Breast epithelium (tissue), 4 donors: ENCODE results near the gene POMGNT1. TPM values are rescaled to one million over a fixed set of nuclear protein-coding genes. Genes with fewer than 3 reads are reported as not detected.

Experiments used
- DNase-seq, 2 donors: peaks; one replicate each; pipeline ENCODE4 v3.0.0-alpha.2; 2019; ENCODE audit warnings: low spot score in 2 of 2
- H3K27ac ChIP-seq, 2 donors: fragments of 200-600 bp; sonication (generic) in 1 of 2; one replicate each; pipeline ENCODE4 v1.5.1; 2016 to 2019; ENCODE audit warnings: mild to moderate bottlenecking in 1 of 2
- H3K27me3 ChIP-seq, 2 donors: fragments of 200-600 bp; sonication (generic) in 1 of 2; one replicate each; pipeline versions ENCODE4 v1.5.1 to v1.6.0; 2017 to 2019; ENCODE audit warnings: control low read depth in 1 of 2, mild to moderate bottlenecking in 1 of 2
- H3K36me3 ChIP-seq: fragments of 200-600 bp; one replicate; pipeline ENCODE4 v1.5.1; 2019
- H3K4me1 ChIP-seq, 2 donors: fragments of 200-600 bp; sonication (generic); one replicate each; pipeline ENCODE4 v1.5.1; 2016 to 2019; ENCODE audit warnings: control low read depth in 1 of 2
- H3K4me3 ChIP-seq, 3 donors: fragments of 200-600 bp; sonication (generic); 1 replicate in 2 of 3; 2 replicates in 1 of 3; pipeline ENCODE4 v1.5.1; 2016 to 2019; ENCODE audit warnings: mild to moderate bottlenecking in 3 of 3, moderate library complexity in 2 of 3
- H3K9me3 ChIP-seq, 2 donors: fragments of 200-600 bp; sonication (generic) in 1 of 2; one replicate each; pipeline ENCODE4 v1.5.1; 2016 to 2019; ENCODE audit warnings: control low read depth in 1 of 2
- CTCF ChIP-seq, 3 donors: fragments of 450-650 bp; IDR thresholded peaks; one replicate each; pipeline ENCODE4 v1.5.1; 2016 to 2017; ENCODE audit warnings: antibody characterized with exemption in 3 of 3, mild to moderate bottlenecking in 3 of 3, moderate library complexity in 3 of 3
- POLR2A ChIP-seq: fragments of 450-650 bp; IDR thresholded peaks from one replicate; pipeline ENCODE4 v1.6.1; 2016; ENCODE audit warnings: antibody characterized with exemption, mild to moderate bottlenecking, moderate library complexity
- POLR2AphosphoS5 ChIP-seq, 3 donors: sonication (generic); formaldehyde crosslinking; IDR thresholded peaks; one replicate each; pipeline ENCODE4 v1.6.1; 2017; ENCODE audit warnings: antibody characterized with exemption in 3 of 3
- intact Hi-C: fragments of 100-400 bp; cut with DNase I; formaldehyde crosslinking; loops from one replicate; pipeline ENCODE4 v1.15.1; 2023; ENCODE audit warnings: low total_unique reads
- total RNA-seq, 3 donors: library from RNA; depleted of rRNA; stranded (reverse); fragments of >200 nt; gene quantifications; one replicate each; pipeline ENCODE4 v1.1.0, GENCODE V29; 2016

POMGNT1 gene
- total RNA-seq, 3 donors from 2014 or later, result 37.6 to 47.4 (median 42.3) TPM

DNA sequence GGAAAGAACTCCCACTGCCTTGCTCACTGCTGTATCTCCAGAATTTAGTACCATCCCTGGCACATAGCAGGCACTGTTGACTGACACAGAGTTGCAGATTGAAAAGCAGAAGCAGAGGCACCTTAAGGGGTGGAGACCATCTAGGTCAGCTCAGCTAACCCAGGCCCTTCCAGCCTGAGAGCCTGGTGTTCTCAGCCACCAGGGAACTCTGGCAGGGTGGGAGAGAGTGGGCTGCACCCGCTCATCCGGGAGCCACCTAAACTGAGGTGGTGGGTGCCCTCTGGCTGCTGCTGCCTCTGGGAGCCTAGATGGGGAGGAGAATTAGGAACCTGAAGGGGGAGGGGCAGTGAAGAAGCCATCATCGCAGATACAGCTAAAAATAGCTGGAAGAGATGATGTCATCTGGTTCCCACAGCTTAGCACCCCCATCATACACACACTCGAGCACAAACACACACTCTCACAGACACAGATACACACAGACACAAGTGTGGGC, 24.8 kb downstream of the POMGNT1 start:
- intact Hi-C loops, result no loop called here
- Histone ChIP-seq H3K27ac (peak overlapping the region; percentile 83 to 93), H3K4me1 (peaks cover 7 to 22% of the 10 kb centered on the region in 2 donors), H3K36me3 (no peaks in the 10 kb centered on the region), H3K9me3 (no peaks in the 10 kb centered on the region), H3K27me3 (no peaks in the 10 kb centered on the region), H3K4me3 (no peak overlapping the region)
- TF ChIP-seq POLR2AphosphoS5 (IDR thresholded peaks at IDR 0.05), result no peak
- TF ChIP-seq POLR2A, result no peak
- TF ChIP-seq CTCF (IDR thresholded peaks at IDR 0.05), result no peak
- no peak for DNase-seq

DNA sequence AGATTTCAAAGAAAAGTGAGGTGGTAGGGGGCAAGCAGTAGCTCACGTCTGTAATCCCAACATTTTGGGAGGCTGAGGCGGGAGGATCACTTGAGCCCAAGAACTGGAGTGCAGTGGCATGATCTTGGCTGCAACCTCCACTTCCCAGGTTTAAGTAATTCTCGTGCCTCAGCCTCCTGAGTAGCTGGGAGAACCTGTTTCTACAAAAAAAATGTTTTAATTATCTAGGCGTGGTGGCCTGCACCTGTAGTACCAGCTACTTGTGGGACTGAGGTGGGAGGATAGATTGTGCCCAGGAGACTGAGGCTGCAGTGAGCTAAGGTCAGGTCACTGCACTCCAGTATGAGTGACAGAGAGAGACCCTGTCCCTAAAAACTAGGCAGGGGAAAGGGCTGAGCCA, 25.9 kb downstream of the POMGNT1 start:
- H3K4me3 ChIP-seq, result peak overlapping the region in 1 of 3 donors; percentile 3
- peak overlapping the region; percentile 83 to 93 for H3K27ac ChIP-seq
- DNase-seq, result no peak
- no peaks in the 10 kb centered on the region for H3K9me3 ChIP-seq
- no peaks in the 10 kb centered on the region for H3K27me3 ChIP-seq
- TF ChIP-seq POLR2A, result no peak
- no peak for TF ChIP-seq CTCF (IDR thresholded peaks at IDR 0.05)
- no peak for TF ChIP-seq POLR2AphosphoS5 (IDR thresholded peaks at IDR 0.05)
- no peaks in the 10 kb centered on the region for H3K36me3 ChIP-seq
- H3K4me1 ChIP-seq, result peaks cover 7 to 22% of the 10 kb centered on the region in 2 donors
- intact Hi-C loops, result no loop called here

DNA sequence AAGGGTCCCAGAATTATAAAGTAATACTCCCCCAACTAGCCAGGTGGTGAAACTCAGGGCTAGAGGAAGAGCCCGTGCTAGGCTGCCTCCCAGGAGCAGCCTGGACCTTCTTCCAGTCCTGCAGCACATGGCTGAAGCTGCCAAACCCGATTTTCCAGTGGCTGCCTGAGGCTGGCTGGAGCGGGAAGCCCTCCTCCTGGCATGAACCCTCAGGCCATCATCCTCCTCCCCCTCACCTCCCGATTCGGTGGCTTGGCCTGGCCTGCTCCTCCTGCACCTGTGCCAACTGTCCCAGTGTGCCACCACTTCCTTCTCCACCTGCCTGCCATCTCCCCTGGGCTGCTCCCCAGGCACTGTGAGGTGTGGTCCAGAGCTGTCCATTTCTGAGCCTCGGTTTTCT, 26.4 kb downstream of the POMGNT1 start:
- intact Hi-C loops, result no loop called here

DNA sequence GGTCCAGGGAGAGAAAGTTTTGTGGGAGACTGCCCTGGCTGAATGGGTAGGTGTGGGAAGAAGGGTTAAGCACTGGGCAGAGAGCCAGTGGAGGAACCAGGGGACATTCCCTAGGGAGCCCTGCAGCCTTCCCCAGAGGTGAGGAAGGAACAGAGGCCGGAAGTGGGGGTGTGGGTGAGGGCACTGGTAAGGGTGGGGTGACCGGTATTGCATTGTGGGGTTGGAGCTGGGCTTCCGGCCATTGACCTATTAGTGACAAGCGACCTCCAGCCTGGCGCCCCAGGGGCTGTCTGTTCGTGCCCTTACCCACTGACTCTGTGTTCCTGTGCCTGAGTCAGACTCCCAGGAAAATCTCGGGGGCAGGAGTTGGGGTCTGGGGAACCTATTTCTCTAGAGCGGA, 26.9 kb downstream of the POMGNT1 start:
- Histone ChIP-seq H3K36me3 (no peaks in the 10 kb centered on the region), H3K9me3 (no peaks in the 10 kb centered on the region), H3K27me3 (no peaks in the 10 kb centered on the region), H3K4me3 (peak overlapping the region in 2 of 3 donors; percentile 2 to 3), H3K27ac (peak overlapping the region; percentile 83 to 93), H3K4me1 (peaks cover 7 to 22% of the 10 kb centered on the region in 2 donors)
- no peak for DNase-seq
- TF ChIP-seq POLR2AphosphoS5 (IDR thresholded peaks at IDR 0.05) (peak in 1 of 3 donors; percentile 29), POLR2A (no peak), CTCF (IDR thresholded peaks at IDR 0.05) (no peak)
- intact Hi-C loops, result no loop called here

More for the DNA sequence above, 26.4 kb downstream of the POMGNT1 start:
- Histone ChIP-seq H3K4me3 (peak overlapping the region in 2 of 3 donors; percentile 2 to 3), H3K36me3 (no peaks in the 10 kb centered on the region), H3K9me3 (no peaks in the 10 kb centered on the region), H3K27ac (peak overlapping the region; percentile 83 to 93), H3K4me1 (peaks cover 7 to 22% of the 10 kb centered on the region in 2 donors), H3K27me3 (no peaks in the 10 kb centered on the region)
- no peak for TF ChIP-seq CTCF (IDR thresholded peaks at IDR 0.05)
- TF ChIP-seq POLR2A, result no peak
- TF ChIP-seq POLR2AphosphoS5 (IDR thresholded peaks at IDR 0.05), result peak; percentile 63 to 81 (median 74)
- DNase-seq, result peak; percentile 85 to 90

- TF ChIP-seq CTCF (IDR thresholded peaks at IDR 0.05), result no peak
- no peak for TF ChIP-seq POLR2A
- TF ChIP-seq POLR2AphosphoS5 (IDR thresholded peaks at IDR 0.05), result no peak
- intact Hi-C loops, result no loop called here
- Histone ChIP-seq H3K9me3 (no peaks in the 10 kb centered on the region), H3K36me3 (no peaks in the 10 kb centered on the region), H3K4me3 (no peak overlapping the region), H3K27me3 (no peaks in the 10 kb centered on the region), H3K27ac (peak overlapping the region in 1 of 2 donors; percentile 93), H3K4me1 (peaks cover 6 to 22% of the 10 kb centered on the region in 2 donors)
- no peak for DNase-seq
Observed at GRCh38 chr1:46169811-46170454, 28.3 kb downstream of the POMGNT1 start.
